ENCODE measurements around the gene ATXN7L1.
"Not testable (repeated sequence)": the region's sequence is repeated elsewhere in the genome, so short reads cannot be mapped to it uniquely, and the experiment has no call there.

The ATXN7L1 gene

GRCh38 chr7:105705427-105705826 is 171.0 kb downstream of the ATXN7L1 start:
- DNase-seq (ENCODE audit: low read depth), result no peak

DNA sequence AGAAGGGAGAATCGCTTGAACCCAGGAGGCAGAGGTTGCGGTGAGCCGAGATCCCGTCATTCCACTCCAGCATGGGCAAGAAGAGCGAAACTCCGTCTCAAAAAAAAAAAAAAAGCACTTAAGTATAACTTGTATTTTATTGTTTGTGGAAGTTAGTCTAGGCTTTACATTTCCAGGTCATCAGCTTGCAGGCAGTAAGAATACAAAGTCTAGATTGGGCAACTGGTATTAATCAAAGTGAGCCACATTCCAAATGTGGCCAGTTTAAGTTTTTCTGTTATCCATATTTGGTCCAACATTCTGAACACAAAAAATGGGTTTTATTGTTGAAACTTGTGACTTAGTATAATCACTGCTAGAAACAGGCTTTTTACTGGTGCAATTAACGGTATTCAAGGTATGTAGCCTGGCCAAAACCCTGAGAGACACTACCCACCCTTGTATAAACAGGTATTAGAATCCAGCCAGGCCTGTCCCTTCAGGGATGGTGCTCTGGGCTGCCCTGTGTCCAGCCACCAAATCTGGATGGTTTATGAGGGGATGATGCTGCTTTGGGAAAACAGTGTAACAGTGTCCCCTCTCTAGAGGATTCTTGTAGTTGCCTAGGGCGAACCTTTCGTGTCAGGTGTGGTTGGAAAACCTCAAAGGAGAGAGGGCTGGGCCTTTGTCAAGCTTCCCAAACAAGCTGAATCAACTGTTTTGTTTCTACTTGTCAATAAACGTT is 173.0 kb downstream of the ATXN7L1 start:
- no peak for DNase-seq (ENCODE audit: low read depth)

- DNase-seq (ENCODE audit: low read depth), result no peak
These were observed 176.7 kb downstream of the ATXN7L1 start for GRCh38 chr7:105699568-105700236.

DNA sequence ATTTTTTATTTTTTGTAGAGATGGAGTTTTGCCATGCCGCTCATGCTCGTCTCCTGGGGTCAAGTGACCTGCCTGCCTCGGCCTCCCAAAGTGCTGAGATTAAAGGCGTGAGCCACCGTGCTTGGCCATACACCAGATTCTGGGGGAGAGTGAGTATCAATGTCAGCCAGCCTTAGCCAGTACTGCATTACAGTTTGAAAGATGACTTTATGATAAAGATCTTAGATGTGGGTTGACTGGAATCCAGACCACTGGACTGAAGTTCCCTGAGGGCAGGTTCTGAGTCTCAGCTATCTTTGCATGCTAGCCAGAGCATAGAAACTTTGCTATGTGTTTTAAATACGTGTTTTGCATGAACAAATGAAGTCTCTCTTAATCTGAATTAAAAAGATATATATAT is 177.9 kb downstream of the ATXN7L1 start:
- DNase-seq (ENCODE audit: low read depth), result no peak

GRCh38 chr7:105697753-105698152 is 178.6 kb downstream of the ATXN7L1 start:
- no peak for DNase-seq (ENCODE audit: low read depth)

GRCh38 chr7:105697169-105697568 is 179.2 kb downstream of the ATXN7L1 start:
- not testable (repeated sequence) for DNase-seq (ENCODE audit: low read depth)

DNA sequence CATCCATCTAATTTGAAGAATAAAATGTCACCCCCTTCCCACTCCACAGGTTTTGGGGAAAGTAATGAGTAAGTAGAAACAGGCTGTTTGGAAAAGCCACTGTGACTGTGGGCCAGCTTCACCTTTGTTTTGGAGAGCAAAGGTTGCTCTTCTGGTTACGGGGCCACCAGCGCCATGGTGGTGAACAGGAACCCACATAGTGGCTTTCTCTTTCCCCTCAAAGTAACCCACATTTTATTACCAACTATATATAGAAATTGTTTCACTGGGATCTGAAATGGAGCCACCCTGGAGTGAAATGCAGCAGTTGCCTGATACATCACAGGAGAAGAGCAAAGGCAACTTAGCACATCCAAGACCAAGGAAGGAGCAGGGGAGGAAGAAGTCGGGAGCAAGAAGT is 182.8 kb downstream of the ATXN7L1 start:
- DNase-seq (ENCODE audit: low read depth), result no peak

GRCh38 chr7:105691680-105692564 is 184.5 kb downstream of the ATXN7L1 start:
- peak; percentile 89 for DNase-seq (ENCODE audit: low read depth)

DNA sequence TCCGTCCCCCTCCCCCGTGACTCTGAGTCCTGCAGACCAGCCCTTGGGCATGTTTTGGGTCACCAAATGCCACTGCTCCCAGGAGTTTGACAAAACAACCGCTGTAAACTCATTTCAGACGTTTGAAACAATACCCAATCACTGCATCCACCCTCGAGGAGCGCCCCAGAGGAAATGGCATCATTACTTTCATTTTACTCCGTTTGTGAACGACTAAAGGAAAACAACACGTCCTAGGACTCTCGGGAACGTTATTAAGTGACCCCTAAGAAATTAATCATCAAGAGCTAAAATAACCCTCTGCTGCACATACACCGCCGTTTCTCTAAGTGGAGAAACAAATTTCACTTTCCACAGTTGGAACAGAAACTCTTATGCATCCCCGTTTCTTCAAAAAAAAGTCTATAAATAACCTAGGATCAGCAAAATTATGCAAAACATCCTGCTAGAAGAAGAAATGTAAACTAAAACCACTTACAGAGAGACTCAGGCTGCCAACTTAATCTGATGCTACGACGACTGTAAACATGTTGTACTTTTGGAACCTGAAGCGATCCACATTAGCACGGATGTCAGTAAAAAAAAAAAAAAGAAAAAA is 185.2 kb downstream of the ATXN7L1 start:
- peak; percentile 47 for DNase-seq (ENCODE audit: low read depth)

- no peak for DNase-seq (ENCODE audit: low read depth)
These were observed 186.0 kb downstream of the ATXN7L1 start for GRCh38 chr7:105690325-105690945.

DNA sequence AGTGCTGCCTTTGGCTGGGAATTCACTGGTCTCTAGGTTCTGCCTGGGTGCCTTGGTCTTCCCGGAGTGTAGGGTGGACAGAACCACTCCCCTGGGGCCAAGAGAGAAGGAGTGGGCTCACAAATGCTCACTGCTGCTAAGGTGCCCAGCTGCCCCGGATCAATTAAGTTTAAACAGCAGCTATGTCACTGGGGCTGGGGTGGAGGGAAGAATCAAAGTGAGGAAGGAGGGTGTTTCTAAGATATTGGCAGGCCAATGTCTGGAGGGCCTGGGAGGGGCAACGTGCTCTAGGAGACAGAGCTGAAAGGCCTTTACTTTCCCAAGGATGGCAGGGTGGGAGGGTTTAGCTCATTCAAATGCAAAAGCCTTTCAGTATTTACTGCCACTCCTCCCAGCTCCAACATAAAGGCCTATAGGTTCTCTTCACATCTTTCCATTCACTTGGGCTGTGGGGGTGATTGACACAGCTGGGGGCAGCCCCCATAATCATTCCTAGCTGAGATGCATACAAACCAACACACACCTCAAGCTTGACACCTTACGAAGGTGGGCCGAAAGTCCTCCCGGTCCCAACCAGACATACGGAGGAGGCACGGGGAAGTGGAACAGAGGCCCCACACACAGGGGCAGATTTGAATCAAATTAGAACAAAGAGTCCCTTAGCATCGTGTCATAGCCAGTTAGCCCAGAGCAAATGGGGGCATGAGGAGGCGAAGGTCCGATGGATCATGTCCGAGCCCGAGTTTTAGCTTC is 187.2 kb downstream of the ATXN7L1 start:
- no peak for DNase-seq (ENCODE audit: low read depth)

GRCh38 chr7:105688617-105689016 is 187.8 kb downstream of the ATXN7L1 start:
- DNase-seq (ENCODE audit: low read depth), result no peak

DNA sequence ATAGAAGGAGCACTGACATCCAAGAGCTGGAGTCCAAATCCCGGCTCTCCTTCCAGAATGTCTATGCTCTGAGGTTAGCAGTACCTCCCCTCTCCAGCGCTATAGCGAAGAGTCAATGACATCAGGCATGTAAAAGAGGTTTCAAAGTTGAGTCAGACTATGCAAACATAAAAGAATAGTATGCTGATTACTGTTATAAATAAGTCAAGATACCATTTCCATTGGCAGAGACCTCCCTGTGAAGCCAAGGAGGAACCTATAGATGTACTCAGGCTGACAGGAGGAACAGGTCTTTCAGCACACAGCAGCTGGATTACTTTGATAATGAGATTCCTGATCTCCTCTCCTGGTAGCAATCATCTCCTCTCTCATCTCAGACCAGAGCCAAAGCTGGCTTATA is 191.2 kb downstream of the ATXN7L1 start:
- no peak for DNase-seq (ENCODE audit: low read depth)

DNA sequence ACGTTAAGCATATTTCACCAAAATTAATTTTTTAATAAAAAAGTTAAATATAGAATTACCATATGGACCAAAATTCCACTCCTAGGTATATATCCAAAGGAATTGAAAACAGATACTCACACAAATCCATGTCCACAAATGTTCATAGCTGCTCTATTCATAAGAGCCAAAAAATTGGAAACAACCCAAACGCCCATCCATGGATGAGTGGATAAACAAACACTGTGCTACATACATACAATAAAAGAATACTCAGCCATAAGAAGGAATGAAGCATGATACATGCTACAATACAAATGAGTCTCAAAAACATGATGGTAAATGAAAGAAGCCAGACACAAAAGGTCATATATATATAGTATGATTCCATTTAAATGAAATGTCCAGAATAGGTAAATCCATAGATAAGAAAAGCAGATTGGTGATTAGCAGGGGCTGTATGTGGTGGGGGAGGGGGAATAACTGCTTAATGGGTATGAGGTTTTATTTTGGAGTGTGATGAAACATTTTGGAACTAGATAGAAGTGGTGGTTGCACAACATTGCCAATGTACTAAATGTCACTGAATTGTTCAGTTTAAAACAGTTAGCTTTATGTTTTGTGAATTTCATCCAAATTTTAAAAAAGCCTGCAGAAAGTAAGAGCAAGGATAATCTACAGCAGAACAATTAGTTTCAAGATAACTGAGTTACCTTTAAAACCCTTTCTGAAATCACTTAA is 193.9 kb downstream of the ATXN7L1 start:
- no peak for DNase-seq (ENCODE audit: low read depth)

GRCh38 chr7:105680505-105681187 is 195.8 kb downstream of the ATXN7L1 start:
- no peak for DNase-seq (ENCODE audit: low read depth)

DNA sequence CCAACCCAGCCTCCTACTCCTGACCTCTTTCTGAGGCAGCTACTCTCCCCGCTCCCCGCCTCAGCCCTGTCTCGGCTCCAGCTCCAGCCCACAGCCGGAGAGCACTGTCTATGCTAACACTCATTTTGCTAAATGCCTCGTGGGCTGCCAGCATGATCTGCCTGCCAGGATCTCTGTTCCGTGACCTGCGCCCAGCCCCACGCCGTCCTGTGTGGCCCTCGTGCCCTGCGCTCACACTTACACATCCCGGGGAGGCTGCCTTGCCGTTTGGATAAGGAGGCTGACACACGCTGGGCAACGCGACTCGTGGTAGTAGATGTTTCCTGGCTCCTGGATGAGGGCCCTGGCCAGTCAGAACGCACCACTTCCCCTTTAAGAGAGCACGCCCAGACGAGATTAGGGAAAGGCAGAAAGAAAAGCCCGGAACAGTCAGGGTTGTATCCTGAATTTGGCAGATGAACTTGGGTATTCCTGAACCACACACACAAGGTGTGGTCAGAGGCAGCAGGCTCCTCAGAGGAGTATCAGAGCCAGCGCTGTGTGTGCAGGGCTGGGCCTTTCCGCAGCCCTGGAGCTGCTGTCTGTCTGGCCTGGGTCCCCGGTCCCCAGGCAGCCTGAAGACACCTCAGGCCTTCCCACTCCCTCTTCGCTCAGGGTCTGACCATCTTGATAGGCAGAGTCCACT is 197.4 kb downstream of the ATXN7L1 start:
- DNase-seq (ENCODE audit: low read depth), result no peak

DNA sequence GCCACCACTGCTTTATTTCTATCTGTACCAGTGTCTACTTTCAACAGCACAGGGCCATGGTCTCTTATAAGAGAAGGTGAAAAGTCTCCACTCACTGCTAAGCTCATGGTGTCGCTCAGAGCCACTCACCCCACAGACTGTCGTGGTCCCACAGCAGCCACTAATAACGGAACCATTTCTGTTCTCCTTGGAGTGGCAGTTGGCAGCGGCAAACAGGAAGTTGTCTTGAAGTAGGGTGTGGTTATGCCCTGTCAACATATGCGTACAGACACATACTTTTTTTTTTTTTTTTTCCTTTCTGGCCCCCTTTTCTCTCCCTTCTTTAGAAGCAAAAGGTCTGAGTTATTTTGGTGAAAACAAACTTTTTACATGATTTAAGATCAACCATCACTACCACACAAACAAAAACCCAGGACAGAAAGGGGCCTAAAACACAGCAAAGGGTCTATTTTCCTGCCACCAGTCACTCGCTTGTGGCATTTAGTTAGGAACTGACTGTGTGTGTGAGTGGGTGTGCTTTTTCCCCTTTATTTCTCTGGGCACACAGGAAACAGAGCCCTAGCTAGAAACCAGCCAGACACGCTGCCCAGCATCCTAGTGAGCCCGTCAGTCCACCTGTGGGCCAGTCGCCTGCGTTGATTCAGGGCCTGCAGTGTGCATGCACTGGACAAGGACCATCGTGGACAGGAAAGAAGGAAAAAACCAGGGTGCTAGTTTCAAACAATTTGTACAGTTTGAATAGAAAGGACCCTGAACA is 198.4 kb downstream of the ATXN7L1 start:
- no peak for DNase-seq (ENCODE audit: low read depth)

DNA sequence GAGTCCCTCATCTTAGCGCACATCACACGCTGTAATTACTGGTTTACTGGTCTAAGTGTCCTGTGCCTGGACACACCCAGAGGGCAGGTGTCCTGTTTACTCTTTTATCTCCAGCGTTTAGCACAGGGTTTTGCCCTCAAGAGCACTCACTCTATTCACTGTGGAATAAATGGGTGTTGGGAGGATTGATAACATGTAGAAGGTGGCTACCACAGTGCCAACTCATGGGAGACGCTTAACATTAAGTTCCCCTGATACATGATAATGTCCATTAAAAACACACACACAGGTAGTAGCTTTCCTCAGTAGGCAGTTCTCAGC is 199.0 kb downstream of the ATXN7L1 start:
- no peak for DNase-seq (ENCODE audit: low read depth)

- no peak for DNase-seq (ENCODE audit: low read depth)
These were observed 200.4 kb downstream of the ATXN7L1 start for GRCh38 chr7:105675934-105676371.

Data from fibroblast of the conjunctiva (primary cell).